HG03469 (cell line): ENCODE measurements around the gene EIF4G3.

Experiments
- ATAC-seq: cut with Tn5 transposase; IDR thresholded peaks from one replicate; pipeline ENCODE4 v1.9.1; 2021; ENCODE audit warnings: mild to moderate bottlenecking, moderate library complexity, moderate number of reproducible peaks; ENCODE audit not compliant: unreplicated experiment

The EIF4G3 gene

GRCh38 chr1:20771780-20772179 lies 404.9 kb downstream of the EIF4G3 start:
- no peak for ATAC-seq

- ATAC-seq, result no peak
Measured at GRCh38 chr1:20770314-20771087, 406.2 kb downstream of the EIF4G3 start.

GRCh38 chr1:20767271-20767670 lies 409.4 kb downstream of the EIF4G3 start:
- no peak for ATAC-seq

- no peak for ATAC-seq
Measured at GRCh38 chr1:20763417-20763816, 413.3 kb downstream of the EIF4G3 start.

- no peak for ATAC-seq
Measured at GRCh38 chr1:20760322-20760721, 416.4 kb downstream of the EIF4G3 start.
